Activated CD4-positive, CD25-positive, alpha-beta regulatory T cell treated with anti-CD3 and anti-CD28 coated beads, Interleukin-2, amount 50 U/mL, for 16 hours (primary cell): Measurements from ENCODE around the gene ATG2B.
A peak's percentile ranks its signal among the peaks of the same experiment; 100 is the strongest.
"Not testable (repeated sequence)": the region's sequence is repeated elsewhere in the genome, so short reads cannot be mapped to it uniquely, and the experiment has no call there.

ENCODE experiments used
- DNase-seq: peaks from one replicate; pipeline ENCODE4 v3.0.0-alpha.2; 2020; ENCODE audit warnings: low read depth, low spot score

ATG2B gene

DNA sequence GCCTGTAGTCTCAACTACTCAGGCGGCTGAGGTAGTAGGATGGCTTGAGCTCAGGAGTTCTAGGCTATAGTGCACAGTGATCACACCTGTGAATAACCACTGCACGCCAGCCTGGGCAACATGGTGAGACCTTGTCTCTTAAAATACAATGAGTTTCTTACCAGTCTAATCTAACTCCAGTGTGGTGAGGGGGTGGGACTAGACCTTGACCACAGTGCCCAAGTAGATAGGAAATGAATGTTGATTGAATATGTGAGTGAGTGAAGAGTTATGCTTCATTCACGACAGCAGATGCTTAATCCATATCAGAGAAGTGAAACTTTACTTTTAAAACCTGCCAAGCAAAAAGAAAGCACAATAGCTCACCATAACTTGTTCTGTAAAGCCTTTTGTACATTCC lies 17.6 kb upstream of the ATG2B start:
- no peak for DNase-seq

DNA sequence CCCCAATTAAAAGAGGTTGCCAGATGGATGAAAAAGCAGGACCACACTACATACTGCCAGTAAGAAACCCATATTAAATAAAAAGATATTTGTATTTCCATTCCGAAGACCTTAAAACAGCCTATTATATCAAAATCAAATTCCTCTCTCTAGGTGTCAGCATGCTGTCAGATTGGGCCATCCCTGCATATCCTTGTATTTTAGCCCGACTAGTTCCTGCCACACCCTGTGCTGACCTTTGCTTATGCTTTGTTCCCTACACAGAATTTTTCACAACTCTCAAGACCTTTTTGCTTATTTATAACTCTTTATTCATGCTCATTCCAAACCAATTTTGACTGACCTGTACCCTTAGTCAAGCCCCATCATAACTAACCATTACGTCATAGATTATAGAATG lies 13.0 kb upstream of the ATG2B start:
- DNase-seq: no peak

DNA sequence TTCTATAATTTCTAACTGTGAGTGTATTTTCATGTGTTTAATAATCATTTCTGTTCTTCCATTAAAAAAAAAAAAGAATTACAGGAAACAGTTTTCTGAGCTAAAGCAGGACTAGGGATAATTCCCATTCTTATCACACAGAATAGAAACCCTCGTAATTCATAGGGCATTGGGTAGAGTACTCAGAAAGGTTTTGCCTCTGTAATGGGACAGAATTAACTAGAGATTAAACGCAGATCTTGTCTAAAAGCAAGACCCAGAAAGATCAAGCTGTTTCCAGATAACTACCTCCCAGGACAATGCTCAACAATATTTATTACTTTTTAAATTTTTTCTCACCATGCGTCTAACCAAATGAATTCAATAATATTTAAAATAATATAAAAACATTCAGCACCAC lies 10.4 kb upstream of the ATG2B start:
- no peak for DNase-seq

DNA sequence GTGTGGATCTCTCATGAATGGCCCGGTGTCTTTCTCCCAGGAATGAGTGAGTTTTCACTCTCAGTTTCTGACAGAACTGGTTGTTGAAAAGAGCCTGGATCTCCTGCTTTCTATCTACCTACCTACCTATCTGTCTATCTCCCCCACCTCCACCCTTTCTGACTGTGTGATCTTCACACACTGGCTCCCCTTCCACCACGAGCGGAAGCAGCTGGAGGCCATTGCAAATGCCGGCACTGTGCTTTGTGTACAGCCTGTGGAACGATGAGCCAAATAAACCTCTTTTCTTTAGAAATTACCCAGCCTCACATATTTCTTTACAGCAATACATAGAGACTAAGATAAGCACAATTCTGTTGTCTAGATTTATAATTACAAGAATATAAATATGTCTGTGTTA lies 7.4 kb upstream of the ATG2B start:
- DNase-seq: no peak

DNA sequence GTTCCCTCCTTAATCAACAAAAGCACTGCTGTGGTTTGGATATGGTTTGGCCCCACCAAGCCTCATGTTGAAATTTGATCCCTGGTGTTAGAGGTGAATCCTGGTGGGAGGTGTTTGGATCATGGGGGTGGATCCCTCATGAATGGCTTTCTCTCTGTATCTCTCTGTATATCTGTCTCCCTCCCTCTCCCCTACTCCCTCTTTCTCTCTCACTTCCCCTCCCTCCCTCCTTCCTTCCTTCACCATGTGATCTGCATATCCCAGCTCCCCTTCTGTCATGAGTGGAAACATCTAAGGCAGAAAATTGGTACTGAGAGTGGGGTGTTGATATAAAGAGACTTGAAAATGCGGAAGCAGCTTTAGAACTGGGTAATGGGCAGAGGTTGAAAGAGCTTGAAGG lies 5.4 kb upstream of the ATG2B start:
- DNase-seq: no peak

DNA sequence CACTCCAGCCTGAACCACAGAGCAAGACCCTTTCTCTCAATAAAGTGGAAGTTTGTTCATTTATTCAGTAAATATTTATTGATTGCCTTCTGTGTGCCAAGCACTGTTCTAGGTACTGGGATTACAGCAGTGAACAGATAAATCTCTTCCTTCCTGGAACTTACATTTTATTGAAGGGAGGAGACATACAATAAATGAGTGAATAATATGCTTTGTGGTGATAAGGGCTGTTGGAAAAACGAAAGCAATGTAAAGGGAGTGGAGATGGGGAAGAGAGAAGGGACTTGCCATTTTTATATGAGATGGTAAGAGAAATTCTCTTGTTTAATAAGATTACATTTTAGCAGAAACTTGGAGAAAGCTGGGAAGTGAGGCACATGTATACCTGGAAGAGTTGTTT lies 1.8 kb upstream of the ATG2B start:
- DNase-seq: no peak

DNA sequence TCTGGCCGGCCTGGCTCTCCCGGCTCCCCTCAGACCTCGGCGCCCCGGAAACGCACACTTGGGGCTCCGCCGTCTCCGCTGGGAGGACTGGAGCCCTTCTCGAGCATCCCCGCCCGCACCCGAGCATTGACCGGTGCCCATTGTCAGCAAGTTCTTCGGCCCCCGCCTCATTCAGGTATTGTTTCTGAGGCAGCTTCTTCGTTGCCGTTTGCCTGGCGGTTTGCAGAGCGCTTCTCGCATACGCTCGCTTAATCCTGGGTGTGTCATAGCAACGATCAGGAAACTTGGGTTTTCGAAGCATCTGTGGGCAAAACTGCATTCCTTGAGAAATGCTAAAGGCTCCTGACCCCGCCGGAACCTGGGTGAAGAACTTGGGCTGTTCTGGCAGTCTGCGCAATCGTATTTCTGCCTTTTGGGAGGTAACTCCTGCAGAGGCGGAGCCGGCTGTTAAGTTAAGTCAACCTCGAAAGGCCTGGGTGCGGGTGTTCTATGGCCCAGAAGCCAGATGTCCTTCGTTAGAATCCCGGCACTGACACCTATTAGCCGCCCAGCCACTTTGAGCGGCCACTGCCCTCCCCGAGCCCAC lies 703 bp upstream of the ATG2B start:
- DNase-seq: peak; percentile 8

DNA sequence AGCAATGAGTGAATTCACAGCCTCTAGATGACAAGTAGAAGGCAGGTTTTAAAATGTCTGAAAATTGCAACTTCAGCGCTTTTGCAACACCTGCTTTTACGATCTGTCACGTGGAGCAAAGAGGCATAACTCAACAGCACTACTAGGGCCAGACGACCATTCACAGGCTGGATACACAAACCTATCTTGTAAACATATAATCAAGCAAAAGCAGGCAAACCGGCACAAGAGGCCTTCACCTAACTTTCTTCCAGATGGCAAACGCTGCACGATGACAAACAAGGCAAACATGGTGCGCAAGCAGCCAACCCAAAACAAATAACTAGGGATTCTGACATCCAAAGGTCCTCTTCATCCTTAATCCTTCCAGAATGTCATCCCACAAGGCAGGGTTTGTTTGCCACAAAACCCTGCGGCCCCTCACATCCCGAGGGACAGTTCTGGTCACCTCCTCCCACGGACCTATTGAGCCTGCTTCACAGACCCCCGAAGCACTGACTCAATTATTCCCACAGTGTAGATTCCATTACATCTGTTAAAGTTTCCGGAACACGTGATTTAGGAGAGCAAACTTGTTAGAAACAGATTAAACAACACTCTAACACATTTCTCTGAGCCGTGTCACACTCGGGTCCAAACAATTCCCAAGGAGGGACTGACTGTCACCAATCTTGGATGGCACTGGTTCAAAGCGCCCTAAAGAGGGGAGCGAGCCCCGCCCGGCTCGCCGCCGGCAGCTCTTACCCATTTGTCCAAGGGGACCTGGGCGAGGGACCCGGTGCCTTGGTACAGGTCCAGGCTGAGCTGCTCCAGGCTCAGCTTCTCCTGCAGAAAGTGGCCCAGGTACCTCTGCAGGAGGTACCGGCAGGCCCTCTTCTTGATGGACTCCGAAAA lies 823 bp downstream of the ATG2B start:
- peak; percentile 46 for DNase-seq

DNA sequence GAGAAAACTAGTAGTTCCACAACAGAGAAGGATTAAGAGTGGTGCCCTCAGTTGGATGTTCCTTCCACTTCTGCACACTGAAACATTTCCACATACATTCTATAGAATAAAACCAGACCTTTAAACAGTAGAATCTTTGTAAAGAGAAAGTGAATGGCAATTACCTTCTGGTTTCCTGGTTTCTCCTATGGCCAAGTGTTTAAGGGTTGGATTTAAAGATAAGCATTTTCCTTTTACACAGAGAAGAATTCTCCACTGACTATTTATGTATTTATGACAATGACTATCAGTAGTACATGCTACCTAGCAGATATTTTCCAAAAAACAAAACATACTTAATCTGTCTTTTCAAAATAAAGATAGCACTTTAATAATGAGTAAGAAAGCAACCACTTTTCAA lies 3.2 kb downstream of the ATG2B start:
- no peak for DNase-seq

DNA sequence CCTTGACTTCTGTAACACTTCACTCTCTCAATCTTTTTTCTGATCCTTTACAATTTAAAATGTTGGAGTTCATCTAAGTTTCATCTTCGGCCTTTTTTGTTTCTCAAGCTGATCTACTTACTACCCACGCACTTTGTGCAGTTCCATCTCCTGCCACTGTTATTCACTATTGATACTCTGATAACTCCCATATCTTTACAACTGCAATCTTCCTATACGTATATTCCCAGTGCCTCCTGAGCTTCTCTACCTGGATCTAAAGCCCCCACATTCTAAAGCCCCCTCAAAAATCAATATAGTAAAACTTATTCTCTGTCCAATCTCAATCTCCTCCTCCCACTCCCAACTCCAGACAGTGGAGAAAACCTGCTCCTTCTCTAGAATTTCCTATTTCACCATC lies 5.9 kb downstream of the ATG2B start:
- no peak for DNase-seq

DNA sequence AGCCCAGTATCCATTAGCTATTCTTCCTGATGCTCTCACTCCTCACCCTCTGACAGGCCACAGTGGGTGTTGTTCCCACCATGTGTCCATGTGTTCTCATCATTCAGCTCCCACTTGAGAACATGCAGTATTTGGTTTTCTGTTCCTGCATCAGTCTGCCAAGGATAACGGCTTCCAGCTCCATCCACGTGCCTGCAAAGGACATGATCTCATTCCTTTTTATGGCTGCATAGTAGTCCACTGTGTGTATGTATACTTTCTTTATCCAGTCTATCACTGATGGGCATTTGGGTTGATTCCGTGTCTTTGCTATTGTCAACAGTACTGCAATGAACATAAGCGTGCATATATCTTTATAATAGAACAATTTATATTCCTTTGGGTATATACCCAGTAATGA lies 8.9 kb downstream of the ATG2B start:
- no peak for DNase-seq

DNA sequence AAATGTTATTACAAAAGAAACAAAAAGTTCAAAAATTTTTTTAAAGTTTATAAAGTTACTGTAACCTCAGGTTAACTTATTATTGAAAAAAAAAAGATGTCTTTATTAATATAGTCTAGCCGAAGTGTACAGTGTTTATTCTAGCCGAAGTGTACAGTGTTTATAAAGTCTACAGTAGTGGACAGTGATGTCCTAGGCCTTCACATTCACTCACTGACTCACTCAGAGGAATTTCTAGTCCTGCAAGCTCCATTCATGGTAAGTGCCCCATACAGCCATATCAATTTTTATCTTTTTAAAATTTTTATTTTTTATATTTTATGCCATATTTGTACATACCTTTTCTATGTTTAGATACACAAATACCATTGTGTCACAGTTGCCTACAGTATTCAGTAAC lies 10.4 kb downstream of the ATG2B start:
- no peak for DNase-seq

DNA sequence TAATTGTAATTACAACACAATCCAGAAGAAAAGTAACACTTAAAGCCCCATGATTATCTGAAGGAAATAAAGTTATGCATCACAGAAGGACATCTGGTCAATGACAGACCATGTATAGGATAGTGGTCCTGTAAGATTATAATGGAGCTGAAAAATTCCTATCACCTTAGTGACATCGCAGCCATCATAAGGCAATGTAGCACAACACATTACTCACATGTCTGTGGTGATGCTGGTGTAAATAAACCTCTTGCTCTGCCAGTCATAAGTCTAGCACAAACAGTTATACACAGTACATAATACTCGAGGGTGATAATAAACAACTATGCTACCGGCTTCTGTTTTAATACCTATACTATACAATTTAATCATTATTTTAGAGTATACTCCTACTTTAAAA lies 11.2 kb downstream of the ATG2B start:
- no peak for DNase-seq

DNA sequence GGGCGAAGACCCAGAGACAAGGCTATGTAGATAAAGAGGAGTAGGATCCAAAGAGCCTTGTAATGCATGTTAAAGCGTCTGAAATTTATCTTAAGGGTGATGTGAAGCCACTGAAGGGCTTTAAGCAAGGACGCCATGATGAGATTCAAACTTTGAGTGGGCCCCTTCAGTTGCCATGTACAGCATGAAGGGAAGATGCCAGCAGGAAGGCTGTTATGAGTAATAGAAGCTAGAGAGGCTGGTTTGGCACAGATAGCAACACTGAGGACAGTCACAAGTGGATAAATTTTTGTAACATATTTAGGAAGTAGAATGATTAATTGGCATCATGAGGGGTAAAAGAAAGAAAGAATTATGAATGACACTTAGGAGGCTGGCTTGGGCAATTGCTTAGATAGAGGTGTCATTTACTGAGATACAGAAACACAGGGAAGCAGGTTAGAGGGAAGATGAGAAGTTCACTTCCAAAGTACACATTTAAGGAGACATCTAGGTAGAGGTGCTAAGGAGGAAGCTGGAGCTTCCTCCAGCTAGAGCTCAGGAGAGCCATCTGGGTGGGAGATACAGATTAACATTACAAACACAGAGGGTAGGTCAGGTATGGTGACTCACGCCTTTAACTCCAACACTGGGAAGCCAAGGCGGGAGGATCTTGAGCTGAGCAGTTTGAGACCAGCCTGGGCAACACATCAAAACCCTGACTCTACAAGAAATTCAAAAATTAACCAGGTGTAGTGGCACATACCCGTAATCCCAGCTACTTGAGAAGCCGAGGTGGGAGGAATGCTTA lies 13.7 kb downstream of the ATG2B start:
- no peak for DNase-seq

DNA sequence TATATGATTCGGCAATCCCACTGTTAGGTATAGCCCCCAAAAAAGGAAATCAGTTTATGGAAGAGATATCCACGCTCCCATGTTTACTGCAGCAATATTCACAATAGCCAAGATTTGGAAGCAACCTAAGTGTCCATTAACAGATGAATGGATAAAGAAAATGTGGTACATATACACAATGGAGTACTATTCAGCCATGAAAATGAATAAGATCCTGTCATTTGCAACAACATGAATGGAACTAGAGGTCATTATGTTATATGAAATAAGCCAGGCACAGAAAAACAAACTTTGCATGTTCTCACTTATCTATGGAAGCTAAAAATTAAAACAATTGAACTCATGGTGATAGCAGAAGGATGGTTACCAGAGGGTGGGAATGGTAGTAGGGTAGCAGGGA lies 15.2 kb downstream of the ATG2B start:
- not testable (repeated sequence) for DNase-seq

DNA sequence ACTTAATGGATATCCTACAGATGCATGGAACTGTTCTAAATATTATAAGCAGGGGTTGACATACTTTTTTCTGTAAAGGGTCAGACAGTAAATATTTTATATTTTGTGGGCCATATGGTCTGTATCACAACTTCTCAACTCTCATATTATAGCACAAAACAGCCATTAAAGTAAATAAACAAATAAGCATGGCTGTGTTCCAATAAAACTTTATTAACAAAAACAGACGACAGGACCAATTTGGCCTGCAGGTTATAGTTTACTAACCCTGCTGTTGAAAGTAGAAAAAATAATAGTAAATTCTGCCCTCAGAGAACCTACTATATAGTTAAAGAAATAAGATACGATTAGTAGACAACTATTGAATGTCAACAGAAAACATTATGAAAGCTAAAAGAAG lies 17.5 kb downstream of the ATG2B start:
- no peak for DNase-seq

DNA sequence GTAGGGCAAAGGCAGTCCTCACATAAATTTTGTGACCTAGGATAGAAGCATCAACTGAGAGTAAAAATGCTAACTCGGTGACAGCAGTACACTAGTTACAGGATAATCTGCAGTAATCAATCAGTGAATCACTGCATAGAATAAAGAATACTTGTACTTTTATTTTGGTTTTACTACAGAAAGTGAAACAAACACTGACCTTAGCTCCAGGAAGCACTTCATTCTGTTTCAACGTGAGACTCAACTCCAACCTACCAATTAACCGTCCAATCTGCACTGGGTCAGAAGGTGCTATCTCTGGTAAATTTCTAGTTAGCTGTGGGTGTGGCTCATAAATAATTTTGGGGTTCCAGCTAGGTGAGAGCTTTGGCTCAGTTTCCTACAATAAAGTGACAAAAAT lies 21.8 kb downstream of the ATG2B start:
- DNase-seq: no peak

DNA sequence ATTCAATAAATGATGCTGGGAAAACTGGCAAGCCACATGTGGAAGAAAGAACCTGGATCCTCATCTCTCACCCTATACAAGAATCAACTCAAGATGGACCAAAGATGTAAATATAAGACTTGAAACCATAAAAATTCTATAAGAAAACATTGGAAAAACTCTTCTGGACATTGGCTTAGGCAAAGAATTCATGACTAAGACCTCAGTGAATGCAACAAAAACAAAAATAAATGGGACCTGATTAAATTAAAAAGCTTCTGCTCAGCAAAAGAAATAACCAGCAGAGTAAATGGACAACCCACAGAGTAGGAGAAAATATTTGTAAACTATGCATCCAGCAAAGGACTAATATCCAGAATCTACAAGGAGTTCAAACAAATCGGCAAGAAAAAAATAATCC lies 24.6 kb downstream of the ATG2B start:
- DNase-seq: no peak

DNA sequence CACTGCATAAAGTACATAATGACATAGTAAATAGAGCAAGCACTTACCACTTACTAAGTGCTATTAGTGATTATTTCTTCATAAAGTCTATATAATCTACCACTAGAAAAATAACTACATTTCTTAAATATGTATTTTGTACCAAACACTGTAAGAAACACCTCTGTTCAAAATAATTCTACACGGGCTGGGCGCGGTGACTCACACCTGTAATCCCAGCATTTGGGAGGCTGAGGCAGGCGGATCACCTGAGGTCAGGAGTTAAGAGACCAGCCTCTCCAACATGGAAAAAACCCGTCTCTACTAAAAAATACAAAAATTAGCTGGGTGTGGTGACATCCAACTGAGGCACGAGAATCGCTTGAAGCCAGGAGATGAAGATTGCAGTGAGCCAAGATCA lies 38.9 kb downstream of the ATG2B start:
- DNase-seq: no peak

DNA sequence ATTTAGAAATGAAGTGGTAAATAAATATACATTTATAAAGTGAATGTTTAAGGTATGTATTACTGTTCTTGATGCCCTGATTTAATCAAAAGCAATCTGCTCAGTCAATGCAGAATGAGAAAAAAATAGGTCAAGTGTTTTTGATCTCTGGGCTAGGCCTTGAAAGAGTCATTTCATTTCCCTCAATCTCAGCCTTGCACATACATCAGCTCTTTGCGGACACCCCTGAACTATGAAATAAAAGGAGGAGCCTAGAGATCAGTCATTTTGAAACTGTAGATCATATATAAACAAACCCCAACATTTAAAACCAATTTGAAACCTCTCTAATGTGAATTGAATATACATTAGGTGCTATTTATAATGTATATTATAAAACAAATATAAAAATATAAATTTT lies 42.5 kb downstream of the ATG2B start:
- no peak for DNase-seq

DNA sequence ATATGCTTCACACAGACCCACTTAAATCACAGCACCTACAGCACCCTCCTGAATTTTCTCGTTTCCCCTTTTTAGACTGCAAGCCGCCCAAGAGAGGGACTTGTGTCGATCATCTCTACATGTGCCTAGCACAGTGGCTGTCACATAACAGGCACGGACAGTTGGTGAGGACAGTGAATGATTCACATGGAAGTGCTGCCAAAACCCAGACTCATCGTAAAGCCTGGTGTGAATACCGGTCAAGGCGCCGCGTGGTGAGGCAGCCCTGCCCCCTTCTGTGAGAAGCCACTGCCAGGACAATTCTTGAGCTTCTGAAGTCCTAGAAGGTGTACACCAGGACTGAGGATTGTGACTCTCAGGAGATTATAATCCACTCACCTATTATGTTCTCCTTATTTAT lies 44.3 kb downstream of the ATG2B start:
- no peak for DNase-seq

DNA sequence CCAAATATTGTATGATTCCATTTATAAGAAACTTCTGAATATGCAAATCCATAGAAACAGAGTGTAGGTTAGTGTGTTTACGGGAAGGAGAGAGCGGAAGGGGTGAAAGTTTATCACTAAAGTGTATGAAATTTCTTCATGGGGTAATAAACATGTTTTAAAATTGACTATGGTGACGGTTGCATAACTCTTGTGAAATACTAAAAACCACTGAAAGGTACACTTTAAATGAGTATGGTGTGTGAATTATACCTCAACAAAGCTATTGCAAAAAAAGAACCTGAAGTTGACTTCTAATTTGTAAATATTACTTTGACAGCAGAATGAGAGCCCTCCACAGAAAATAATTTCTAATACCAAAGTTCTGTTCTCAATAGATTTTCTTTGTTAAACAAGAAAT lies 47.1 kb downstream of the ATG2B start:
- DNase-seq: no peak

DNA sequence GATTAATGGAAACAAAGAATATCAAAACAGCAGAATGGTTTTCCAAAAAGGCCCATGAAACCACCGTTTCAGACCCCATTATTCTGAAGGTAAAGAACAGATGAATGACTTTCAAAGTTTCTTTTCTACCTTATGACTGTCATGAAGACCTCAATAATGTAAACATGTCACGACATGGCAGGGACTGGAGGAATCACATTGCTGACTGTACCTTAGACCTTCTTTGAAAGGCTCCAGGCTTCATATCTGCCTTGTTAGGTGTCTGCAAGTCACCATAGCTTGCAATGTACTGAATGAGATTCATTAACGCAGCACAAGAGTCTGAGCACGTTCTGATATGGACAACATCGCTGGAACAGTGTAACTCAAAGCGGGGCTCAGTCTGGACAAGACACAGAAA lies 52.2 kb downstream of the ATG2B start:
- no peak for DNase-seq
